Uterus (tissue), 4 donors: ENCODE data around the gene PLCE1. TPM values are rescaled to one million over a fixed set of nuclear protein-coding genes. Genes with fewer than 3 reads are reported as not detected.

ENCODE experiments used
- DNase-seq, 2 donors: peaks; one replicate each; pipeline ENCODE4 v3.0.0-alpha.2; 2019 to 2020
- H3K27ac ChIP-seq, 2 donors: fragments of 200-600 bp; sonication (generic); 1 replicate in 1 of 2; 2 replicates in 1 of 2; pipeline ENCODE4 v1.5.1; 2016 to 2018
- H3K27me3 ChIP-seq, 2 donors: fragments of 200-600 bp; sonication (generic); one replicate each; pipeline ENCODE4 v1.5.1; 2018 to 2019; ENCODE audit warnings: control low read depth in 1 of 2
- H3K36me3 ChIP-seq, 2 donors: fragments of 200-600 bp; sonication (generic); one replicate each; pipeline ENCODE4 v1.5.1; 2019; ENCODE audit warnings: control low read depth in 1 of 2
- H3K4me1 ChIP-seq, 2 donors: fragments of 200-600 bp; sonication (generic); one replicate each; pipeline ENCODE4 v1.5.1; 2018 to 2019; ENCODE audit warnings: control low read depth in 1 of 2
- H3K4me3 ChIP-seq, 2 donors: fragments of 200-600 bp; sonication (generic); 1 replicate in 1 of 2; 2 replicates in 1 of 2; pipeline ENCODE4 v1.5.1; 2018 to 2019; ENCODE audit warnings: mild to moderate bottlenecking in 1 of 2
- H3K9me3 ChIP-seq, 2 donors: fragments of 200-600 bp; sonication (generic); one replicate each; pipeline ENCODE4 v1.5.1; 2019; ENCODE audit warnings: control low read depth in 1 of 2
- POLR2A ChIP-seq, 2 donors: fragments of 450-650 bp; IDR thresholded peaks; one replicate each; pipeline ENCODE4 v1.6.1; 2016; ENCODE audit warnings: antibody characterized with exemption in 2 of 2, mild to moderate bottlenecking in 1 of 2, moderate library complexity in 1 of 2
- intact Hi-C: fragments of 100-400 bp; cut with DNase I; formaldehyde crosslinking; loops from one replicate; pipeline ENCODE4 v1.15.1; 2023; ENCODE audit warnings: low total_unique reads
- total RNA-seq, 4 donors: library from RNA; depleted of rRNA in 3 of 4; stranded (reverse); fragments of >200 nt in 3 of 4; gene quantifications; one replicate each; pipeline versions ENCODE4 v1.1.0 to v1.2.4, GENCODE V29; 2014 to 2023
- TF ChIP-seq, protein P1 (sequence below), 4 experiments: fragments of 200-600 bp in 2 of 4; fragments of 450-650 bp in 2 of 4; sonication (generic) in 2 of 4; IDR thresholded peaks; one replicate each; pipeline ENCODE4 v1.5.1; 2016 to 2019; ENCODE audit warnings: antibody characterized with exemption in 4 of 4, mild to moderate bottlenecking in 2 of 4, moderate library complexity in 1 of 4
- donor health status: DM: yes; HTN: yes; CAD: no.

PLCE1 gene
- 10 to 100 TPM in 3 of 4 donors, 1 to 10 TPM in 1; 7.1 to 21.7 (median 12.9) TPM for total RNA-seq

DNA sequence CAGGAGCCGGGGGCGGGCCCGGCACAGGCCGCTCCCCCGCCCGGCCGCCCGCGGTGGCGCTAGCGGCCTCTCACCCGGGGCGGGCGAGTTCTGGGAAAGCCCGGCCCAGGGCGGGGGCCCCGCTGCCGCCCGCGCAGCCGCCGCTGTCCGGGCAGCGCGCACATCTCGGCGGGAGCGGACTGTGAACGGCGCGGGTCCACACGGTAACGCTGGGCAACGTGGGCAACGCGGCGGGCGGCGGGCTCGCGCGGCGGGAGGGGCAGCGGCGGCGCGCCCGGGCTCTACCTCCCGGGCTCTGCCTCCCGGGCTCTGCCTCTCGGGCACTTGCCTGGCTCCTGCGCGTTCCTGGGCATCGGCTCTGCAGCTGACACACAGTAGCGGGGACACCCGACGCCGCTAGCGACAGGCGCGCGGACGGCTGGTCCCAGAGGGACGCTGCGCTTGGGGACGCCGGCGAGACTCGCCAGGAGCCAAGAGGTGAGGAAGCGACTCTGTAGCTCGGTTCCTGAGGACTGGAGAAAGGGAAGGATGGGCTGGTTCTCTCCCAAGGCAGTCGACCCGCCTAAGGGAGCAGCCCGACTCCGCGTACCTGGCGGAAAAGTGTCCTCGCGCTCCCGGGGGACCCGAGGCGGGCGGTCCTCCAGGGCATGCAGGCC lies at the start of gene PLCE1:
TSS of gene PLCE1 (plus strand) at position 150 of the 656 bp plus-strand sequence. CDS start 37,116 bp downstream, outside the sequence.
- H3K9me3 ChIP-seq, result no peaks in the 10 kb centered on the region
- H3K4me1 ChIP-seq, result peaks cover 0 to 3% of the 10 kb centered on the region in 2 donors
- TF ChIP-seq POLR2A (IDR thresholded peaks at IDR 0.05), result no peak
- TF ChIP-seq, protein P1, sequence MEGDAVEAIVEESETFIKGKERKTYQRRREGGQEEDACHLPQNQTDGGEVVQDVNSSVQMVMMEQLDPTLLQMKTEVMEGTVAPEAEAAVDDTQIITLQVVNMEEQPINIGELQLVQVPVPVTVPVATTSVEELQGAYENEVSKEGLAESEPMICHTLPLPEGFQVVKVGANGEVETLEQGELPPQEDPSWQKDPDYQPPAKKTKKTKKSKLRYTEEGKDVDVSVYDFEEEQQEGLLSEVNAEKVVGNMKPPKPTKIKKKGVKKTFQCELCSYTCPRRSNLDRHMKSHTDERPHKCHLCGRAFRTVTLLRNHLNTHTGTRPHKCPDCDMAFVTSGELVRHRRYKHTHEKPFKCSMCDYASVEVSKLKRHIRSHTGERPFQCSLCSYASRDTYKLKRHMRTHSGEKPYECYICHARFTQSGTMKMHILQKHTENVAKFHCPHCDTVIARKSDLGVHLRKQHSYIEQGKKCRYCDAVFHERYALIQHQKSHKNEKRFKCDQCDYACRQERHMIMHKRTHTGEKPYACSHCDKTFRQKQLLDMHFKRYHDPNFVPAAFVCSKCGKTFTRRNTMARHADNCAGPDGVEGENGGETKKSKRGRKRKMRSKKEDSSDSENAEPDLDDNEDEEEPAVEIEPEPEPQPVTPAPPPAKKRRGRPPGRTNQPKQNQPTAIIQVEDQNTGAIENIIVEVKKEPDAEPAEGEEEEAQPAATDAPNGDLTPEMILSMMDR (IDR thresholded peaks at IDR 0.05), result peak in 1 of 4 experiments; percentile 29
- H3K4me3 ChIP-seq, result peak within 1 kb of the TSS; percentile 54 to 84
- H3K36me3 ChIP-seq, result no peaks in the 10 kb centered on the region
- no peaks in the 10 kb centered on the region for H3K27me3 ChIP-seq
- H3K27ac ChIP-seq, result peak within 1 kb of the TSS; percentile 62 to 74
- intact Hi-C loops, result no loop called here
- DNase-seq, result peak; percentile 24 to 40

DNA sequence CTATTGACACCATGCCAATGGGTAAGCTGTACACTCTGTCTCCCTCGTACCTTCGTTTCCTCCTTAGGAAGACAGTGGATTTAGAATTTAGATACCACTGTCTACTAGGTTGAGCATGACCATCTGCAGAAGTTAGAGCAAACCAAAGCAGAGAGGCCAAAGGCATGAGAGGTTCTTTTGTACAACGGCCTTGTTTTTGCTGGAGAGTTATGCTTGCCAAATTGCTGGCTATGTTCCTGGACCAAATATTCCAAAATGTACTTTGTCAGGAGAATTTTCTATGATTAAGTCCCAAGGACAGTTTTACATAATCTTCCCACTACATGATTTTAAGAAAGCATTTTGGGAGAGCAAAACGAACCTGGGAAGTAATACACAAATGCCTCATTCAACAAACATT lies 47.9 kb upstream of the PLCE1 start:
- TF ChIP-seq, protein P1 (IDR thresholded peaks at IDR 0.05), result no peak
- no peak for TF ChIP-seq POLR2A (IDR thresholded peaks at IDR 0.05)
- H3K4me1 ChIP-seq, result no peaks in the 10 kb centered on the region
- intact Hi-C loops, result no loop called here
- no peaks in the 10 kb centered on the region for H3K36me3 ChIP-seq
- H3K4me3 ChIP-seq, result no peak overlapping the region
- H3K9me3 ChIP-seq, result no peaks in the 10 kb centered on the region
- no peaks in the 10 kb centered on the region for H3K27me3 ChIP-seq
- no peak overlapping the region for H3K27ac ChIP-seq
- no peak for DNase-seq

GRCh38 chr10:93947055-93947454 lies 46.7 kb upstream of the PLCE1 start:
- no peak overlapping the region for H3K27ac ChIP-seq
- intact Hi-C loops, result no loop called here
- H3K4me3 ChIP-seq, result no peak overlapping the region
- no peaks in the 10 kb centered on the region for H3K36me3 ChIP-seq
- H3K9me3 ChIP-seq, result no peaks in the 10 kb centered on the region
- no peaks in the 10 kb centered on the region for H3K4me1 ChIP-seq
- H3K27me3 ChIP-seq, result no peaks in the 10 kb centered on the region
- TF ChIP-seq POLR2A (IDR thresholded peaks at IDR 0.05), result no peak
- TF ChIP-seq, protein P1 (IDR thresholded peaks at IDR 0.05), result no peak
- no peak for DNase-seq

DNA sequence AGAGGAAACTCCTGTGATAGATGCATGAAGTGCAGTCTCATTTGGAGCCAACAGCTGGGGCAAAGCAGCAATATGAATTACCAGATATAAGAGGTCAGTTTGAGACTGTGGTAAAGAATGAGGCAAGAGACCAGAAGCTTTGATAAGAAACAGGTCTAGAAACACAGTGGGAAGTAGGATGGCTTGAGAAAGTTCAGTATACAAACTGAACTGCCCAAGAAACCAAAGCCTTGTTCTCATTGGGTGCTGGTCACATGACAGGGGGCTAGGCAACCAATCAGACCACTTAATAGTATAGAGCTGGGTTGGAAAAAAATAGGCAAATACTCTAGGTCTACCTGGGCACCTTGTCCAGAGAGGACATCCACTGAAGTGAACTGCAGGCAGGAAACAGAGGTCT lies 46.2 kb upstream of the PLCE1 start:
- H3K27me3 ChIP-seq, result no peaks in the 10 kb centered on the region
- no peaks in the 10 kb centered on the region for H3K4me1 ChIP-seq
- no peak overlapping the region for H3K27ac ChIP-seq
- TF ChIP-seq, protein P1 (IDR thresholded peaks at IDR 0.05), result no peak
- TF ChIP-seq POLR2A (IDR thresholded peaks at IDR 0.05), result no peak
- no peak for DNase-seq
- H3K4me3 ChIP-seq, result no peak overlapping the region
- no peaks in the 10 kb centered on the region for H3K36me3 ChIP-seq
- no peaks in the 10 kb centered on the region for H3K9me3 ChIP-seq
- intact Hi-C loops, result no loop called here

DNA sequence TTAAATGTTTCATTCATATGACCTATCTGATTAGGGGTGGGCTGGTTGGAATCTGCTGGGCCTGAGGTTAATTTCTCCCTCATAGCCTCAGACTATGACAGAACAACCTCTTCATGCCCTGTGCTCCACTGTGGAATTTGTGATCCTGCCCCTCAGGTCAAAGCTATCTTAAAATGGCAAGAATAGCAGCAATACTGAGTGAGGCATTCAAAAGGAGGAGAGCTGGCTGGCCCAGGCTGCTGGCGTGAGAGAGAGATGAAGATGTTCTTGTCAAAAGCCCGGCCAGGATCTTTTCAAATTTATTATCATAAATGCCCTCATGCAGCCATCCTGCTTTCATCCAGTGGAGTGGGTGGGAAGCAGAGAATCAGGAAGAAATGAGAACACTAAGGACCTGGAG lies 41.8 kb upstream of the PLCE1 start:
- Histone ChIP-seq H3K4me1 (no peaks in the 10 kb centered on the region), H3K27me3 (no peaks in the 10 kb centered on the region), H3K9me3 (no peaks in the 10 kb centered on the region), H3K27ac (no peak overlapping the region), H3K4me3 (no peak overlapping the region), H3K36me3 (no peaks in the 10 kb centered on the region)
- DNase-seq, result no peak
- intact Hi-C loops, result no loop called here
- TF ChIP-seq, protein P1 (IDR thresholded peaks at IDR 0.05), result no peak
- TF ChIP-seq POLR2A (IDR thresholded peaks at IDR 0.05), result no peak
